GM18526 (cell line): ENCODE measurements around the gene VAMP2.

ENCODE experiments used
- POLR2A ChIP-seq: IDR thresholded peaks from 3 replicates; pipeline ENCODE4 v1.6.1; 2011; ENCODE audit not compliant: insufficient read length; ENCODE audit errors: extremely low read depth

The VAMP2 gene

DNA sequence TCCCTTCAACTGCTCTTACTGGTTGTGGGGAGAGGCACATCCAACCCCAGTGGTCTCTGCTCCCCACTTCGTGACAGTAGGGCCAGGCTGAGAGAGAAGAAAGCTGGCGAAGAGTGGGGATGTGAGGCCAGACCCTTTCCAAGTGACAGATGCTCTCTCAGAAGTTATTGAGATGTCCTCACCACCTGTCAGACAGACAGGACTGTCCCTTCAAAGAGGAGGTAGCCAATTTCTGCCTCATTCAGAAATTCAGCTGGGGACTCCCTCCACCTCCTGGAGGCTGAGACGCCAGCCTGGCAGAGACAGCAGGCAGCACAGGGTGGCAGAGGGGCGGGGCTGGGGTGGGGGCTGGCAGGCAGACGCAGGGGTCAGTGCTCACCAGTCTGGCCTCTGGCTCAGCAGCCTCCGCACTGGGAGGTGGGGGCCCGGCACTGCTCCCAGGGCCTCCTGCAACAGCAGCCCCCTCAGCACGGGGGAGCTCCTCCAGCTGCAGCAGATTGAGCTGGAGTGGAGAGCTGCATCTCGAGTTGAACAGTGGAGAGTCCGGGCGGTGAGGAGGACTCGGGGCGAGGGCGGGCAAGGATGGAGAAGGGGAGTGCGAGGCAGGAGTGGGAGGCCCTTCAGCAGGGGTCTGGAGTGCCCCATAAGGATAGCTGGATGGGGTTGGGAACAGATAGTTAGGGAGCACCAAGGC, 19.7 kb downstream of the VAMP2 start:
- TF ChIP-seq POLR2A: no peak

DNA sequence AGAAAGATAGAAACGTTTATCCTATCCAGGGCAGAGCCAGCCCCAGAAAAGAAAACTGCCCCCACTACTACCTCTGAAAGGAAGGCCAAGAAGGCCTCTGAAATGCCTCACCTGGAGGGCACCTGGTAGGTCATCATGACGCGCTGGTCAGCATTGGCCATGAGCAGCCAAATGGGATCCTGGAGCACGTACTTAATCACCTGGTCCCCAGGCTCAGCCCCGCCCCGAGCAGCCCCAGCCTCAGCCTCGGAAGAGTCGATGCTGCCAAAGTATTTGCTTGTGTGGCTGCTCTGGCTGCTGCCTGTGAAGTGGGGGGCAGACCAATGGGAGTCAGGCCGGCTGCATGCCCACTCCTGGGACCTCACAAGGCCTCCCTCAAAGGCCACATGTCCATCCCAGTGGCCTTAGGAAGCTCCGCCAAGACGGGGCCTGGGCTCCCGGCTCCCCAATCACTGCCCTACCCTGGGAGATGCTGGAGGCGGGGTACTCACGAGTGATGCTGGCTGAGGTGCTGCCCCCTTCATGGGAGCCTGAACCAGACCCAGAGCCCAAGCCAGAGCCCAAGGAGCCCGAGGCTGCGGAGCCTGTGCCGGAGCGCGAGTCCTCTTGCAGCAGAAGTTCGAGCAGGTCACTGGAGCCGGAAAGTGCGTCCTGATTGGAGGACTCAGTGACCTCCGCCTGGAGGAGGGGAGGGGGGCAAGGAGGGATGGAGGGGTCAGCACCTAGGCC, 20.4 kb downstream of the VAMP2 start:
- no peak for TF ChIP-seq POLR2A

DNA sequence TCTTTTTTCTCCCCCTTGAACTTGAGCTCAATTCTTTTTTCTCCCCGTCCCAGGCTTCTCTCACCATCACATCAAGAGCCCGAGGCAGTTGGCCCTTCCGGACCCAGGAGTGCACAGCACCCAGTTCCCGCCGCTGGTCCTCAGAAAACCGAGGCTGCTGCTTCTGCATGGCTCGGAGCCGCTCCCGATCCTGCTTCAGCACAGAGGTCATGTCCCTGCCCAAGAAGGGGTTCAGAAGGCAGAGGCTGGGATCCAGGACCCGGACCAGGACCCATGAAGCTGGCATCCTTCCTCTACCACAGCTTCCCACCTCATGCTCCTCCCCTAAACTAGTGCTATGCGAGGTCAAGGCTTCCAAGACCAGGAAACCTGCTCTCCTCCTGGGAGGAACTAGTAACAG, 21.0 kb downstream of the VAMP2 start:
- TF ChIP-seq POLR2A: no peak

DNA sequence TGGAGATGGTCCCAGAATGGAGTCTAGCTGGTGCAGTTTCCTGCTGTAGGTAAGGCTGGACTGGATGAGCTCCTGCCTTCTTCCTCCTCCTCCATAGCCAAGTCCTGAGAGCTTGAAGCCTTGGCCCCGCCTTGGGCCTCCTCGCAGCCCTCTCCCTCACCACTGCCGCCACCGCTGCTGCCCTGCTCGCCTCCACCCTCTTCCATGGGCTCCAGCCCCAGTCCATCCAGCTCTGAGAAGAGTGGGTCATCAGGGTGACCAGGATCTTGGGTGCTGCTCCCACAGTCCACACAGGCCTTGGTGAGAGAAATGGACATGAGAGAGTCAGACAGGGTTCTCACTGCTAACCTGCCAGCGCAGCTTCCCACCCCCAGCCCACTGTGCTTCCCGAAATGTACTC, 21.7 kb downstream of the VAMP2 start:
- no peak for TF ChIP-seq POLR2A

DNA sequence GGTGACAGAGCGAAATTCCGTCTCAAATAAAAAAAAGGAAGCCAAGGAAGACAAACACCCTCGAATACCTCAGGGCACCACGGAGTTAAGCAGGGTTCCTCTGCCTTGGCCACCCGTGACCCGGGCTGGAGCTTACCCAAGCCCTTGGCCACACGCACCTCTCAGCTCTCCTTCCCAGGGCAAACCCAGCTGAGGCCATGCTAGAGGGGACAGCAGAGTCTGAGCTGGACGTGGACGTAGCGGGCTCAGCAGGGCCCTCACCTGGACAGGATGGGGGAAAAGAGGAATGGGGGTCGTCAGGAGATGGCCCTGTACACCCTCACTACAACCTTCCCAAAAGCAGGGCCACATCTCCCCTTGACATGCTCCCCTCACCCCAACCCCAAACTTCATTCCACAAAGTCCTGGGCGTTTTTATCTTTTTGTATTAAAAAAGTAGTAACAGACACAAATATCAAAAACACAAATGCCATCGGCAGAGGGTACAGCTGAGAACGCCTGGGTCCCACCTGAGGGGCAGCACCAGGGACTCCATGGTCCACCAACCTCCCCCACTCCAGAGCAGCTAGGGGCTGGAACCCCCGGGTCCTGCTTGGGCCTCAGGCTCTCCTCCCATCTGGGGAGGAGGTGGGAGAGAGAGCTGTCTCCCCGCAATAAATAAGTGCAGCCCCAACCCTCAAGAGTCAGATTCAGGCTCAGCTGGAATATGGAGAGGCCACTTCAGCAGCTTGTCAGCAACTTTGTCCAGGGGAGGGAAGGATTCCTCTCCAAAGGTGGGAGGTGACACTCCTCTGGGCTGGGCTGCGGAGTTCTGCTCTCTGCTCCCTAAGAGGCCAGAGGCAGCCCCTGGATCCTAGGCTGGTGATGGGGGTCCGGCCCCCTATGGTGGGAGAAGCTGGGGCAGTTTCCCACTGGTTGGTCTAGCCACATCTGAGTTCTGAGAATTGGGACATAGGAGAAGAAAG, 22.4 kb downstream of the VAMP2 start:
- no peak for TF ChIP-seq POLR2A

DNA sequence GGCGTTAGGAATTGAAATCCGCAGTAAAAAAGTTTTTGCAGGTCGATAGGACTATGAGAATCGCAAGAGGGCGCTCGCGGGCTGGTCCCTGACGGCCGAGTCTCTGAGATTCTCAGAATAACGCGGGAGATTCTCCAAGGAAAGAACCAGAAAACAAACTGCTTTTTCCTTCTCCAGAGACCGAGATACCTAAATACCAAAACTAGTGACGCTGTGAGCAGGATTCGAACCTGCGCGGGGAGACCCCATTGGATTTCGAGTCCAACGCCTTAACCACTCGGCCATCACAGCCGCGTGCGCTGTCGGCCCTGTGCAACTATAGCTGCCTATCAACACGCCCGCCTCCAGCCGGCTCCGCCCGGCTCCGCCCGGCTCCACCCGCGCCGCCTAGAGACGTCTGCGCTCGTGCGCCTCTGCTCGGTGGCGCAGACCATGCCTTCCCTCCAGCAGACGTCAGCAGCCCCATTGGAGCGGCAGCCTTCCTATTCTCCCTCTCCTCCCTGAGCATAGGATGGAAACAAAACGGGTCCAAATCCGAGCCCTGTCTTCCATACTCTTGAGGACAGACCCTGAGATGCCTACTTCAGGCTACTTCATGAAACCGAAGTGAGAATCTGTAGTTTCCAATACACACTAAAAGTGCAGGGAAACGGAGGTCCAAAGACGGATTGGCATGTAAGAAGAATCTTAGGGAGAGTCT, 23.9 kb downstream of the VAMP2 start:
- TF ChIP-seq POLR2A: no peak

DNA sequence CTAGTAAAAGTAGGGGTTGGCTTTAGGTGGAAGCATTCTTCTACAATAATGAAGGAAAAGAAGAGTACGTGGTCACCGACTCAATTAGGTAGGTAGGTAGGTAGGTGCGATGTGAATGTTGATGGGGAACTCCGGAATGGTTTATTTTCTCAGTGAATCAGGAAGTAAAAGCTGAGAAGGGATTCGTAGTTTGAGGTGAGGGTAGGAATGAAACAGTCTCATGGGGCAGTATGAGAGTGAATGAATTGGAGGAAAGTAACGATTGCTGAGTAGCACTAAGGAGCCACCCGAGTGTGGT, 24.4 kb downstream of the VAMP2 start:
- TF ChIP-seq POLR2A: no peak

DNA sequence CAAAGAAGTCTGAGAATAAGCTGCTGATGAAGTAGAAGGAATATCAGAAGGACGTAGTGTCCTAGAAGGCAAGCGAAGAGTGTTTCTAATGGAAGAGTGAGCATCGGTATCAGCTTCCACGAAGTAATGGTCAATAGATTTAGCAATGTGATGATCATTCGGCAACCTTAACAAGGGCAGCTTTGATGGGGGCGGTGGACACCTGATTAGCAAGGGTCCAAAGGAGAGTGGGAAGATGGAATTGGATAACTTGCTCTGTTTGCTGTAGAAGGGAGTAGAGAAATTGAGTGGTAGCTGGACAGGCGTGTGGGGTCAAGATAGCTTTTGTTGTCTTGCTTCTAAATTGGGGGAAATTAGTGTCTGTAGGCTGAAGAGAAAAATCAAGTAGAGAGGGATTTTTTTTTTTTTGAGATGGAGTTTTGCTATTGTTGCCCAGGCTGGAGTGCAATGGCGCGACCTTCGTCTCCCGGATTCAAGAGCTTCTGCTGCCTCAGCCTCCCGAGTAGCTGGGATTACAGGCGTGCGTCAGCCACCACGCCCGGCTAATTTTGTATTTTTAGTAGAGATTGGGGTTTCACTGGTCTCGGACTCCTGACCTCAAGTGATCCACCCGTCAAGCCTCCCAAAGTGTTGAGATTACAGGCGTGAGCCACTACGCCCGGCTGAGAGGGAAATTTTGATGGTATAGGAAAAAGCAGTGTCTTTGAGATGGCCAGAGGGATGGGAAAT, 24.9 kb downstream of the VAMP2 start:
- no peak for TF ChIP-seq POLR2A

DNA sequence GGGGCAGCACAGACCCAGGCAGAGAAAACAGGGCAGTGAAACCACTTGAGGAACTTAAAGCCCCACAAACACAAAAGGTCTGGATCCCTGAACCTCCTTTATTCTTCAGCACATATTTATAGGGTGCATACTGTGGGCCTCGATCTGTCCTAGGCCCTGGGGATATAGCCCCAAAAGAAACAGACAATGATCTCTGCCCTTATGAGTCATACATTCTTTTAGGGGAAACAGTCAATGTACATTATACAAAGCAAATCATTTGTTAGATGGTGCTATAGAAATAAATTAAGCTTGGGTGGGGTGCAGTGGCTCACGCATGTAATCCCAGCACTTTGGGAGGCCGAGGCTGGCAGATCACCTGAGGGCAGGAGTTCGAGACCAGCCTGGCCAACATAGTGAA, 28.8 kb downstream of the VAMP2 start:
- no peak for TF ChIP-seq POLR2A

DNA sequence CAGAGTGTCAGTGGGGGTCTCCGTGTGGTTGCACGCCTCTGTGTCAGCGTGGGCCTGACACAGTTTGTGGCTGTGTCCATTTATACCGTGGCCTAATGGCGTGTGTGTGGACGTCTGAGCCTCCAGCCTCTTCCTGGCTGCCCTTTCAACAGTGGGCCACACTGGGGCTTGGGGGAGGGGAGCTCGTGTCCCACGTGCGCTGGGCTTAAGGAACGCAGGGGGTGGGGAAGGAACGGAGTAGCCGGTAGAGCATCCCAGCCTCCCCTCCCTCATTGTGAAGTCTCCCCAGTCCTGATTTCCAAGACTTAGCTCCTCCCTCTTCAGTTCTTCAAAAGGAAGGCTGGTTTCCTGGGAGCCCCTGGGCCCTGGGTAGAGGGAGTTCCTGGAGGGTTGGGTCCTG, 29.3 kb downstream of the VAMP2 start:
- no peak for TF ChIP-seq POLR2A

DNA sequence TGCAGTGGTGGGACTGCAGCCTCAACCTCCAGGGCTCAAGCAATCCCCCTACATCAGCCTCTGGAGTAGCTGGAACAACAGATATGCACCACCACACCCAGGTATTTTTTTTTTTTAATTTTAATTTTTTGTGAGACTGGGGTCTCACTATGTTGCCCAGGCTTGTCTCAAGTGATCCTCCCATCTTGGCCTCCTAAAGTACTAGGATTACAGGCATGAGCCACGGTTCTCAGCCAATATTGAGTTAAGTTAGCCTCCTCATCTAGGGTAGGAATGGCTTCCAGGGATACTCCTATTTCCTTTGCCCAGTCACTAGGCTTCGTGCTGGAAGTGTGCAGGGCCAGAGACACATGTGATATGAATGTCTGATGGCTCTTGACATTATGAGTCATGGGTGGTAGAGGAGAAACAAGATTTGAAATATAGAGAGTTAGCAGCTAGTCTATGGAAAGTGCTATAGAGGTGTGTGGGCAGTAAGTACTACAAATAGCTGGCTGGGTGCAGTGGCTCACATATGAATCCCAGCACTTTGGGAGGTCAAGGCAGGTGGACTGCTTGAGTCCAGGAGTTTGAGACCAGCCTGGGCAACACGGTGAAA, 30.8 kb downstream of the VAMP2 start:
- TF ChIP-seq POLR2A: no peak

DNA sequence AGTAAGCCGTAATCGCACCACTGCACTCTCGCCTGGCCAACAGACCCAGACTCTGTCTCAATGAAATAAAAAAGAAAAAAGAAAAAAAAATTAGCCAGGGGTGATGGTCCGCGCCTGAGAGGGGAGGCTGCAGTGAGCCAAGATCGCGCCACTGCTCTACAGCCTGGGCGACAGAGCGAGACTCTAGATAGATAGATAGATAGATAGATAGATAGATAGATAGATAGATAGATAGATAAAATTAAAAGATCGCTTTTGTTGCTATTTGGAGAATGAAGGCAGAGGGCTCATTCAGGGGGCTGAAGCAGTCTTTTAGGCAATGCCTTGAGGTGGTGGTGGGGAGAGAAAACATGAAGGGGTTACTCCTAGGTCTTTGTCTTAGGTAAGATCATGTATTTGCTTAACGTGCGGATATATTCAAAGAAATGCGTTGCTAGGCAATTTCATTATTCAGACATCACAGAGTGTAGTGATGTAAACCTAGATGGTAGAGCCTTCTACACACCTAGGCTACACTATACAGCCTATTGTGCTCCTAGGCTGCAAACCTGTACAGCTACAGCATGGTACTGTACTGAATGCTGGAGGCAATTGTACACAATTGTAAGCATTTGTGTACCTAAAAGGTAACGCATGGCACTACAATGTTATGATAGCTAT, 34.5 kb downstream of the VAMP2 start:
- TF ChIP-seq POLR2A: no peak

DNA sequence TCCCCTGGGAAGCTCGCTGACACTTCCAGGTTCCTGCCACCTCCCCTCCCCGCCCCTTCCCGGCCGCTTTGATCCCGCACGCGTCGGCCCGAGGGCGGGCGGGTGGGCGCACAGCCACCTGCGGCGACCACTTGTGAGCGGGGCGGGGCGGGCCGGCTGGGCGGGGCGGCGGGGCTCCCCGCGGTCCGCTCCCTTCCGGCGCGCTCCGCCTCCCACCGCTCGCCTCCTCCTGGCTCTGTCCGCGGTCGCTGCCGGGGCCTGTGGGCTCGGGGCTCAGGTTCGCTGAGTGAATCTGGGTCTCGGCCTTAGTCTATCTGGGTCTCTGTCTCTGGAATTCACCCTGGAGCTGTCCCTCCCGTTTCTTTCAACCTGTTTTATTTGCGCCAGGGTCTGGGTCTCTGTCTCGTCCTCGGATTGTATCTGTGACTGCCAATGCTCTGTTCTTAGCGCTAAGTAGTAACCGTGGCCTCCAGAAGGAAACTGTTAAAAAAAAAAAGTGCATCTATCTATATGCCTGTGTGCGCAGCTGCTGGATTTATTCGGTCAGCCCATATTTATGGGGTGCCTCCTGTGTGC, 36.2 kb downstream of the VAMP2 start:
- no peak for TF ChIP-seq POLR2A
